Peyer's patch (tissue), 4 donors: ENCODE data around the gene TTLL5. TPM values are rescaled to one million over a fixed set of nuclear protein-coding genes. Genes with fewer than 3 reads are reported as not detected.
A peak's percentile ranks its signal among the peaks of the same experiment; 100 is the strongest.

ENCODE experiments used
- DNase-seq, 3 donors: peaks; one replicate each; pipeline ENCODE4 v3.0.0-alpha.2; 2017 to 2019
- H3K27ac ChIP-seq, 4 donors: fragments of 200-600 bp; sonication (generic); one replicate each; pipeline ENCODE4 v1.5.1; 2016 to 2019
- H3K27me3 ChIP-seq, 2 donors: fragments of 200-600 bp; sonication (generic); one replicate each; pipeline ENCODE4 v1.5.1; 2019
- H3K36me3 ChIP-seq, 3 donors: fragments of 200-600 bp; sonication (generic); one replicate each; pipeline ENCODE4 v1.5.1; 2016 to 2019
- H3K4me1 ChIP-seq, 4 donors: fragments of 200-600 bp; sonication (generic); one replicate each; pipeline ENCODE4 v1.5.1; 2016 to 2019
- H3K4me3 ChIP-seq, 4 donors: fragments of 200-600 bp; sonication (generic); 1 replicate in 3 of 4; 2 replicates in 1 of 4; pipeline ENCODE4 v1.5.1; 2016 to 2019; ENCODE audit warnings: mild to moderate bottlenecking in 1 of 4
- H3K9me3 ChIP-seq, 4 donors: fragments of 200-600 bp; sonication (generic); one replicate each; pipeline ENCODE4 v1.5.1; 2016 to 2019; ENCODE audit warnings: mild to moderate bottlenecking in 1 of 4
- POLR2A ChIP-seq, 2 donors: fragments of 450-650 bp; IDR thresholded peaks; one replicate each; pipeline ENCODE4 v1.5.1; 2017; ENCODE audit warnings: antibody characterized with exemption in 2 of 2, mild to moderate bottlenecking in 2 of 2, moderate library complexity in 2 of 2
- total RNA-seq, 4 donors: library from RNA; depleted of rRNA; stranded (reverse); fragments of >200 nt; gene quantifications; one replicate each; pipeline ENCODE4 v1.1.0, GENCODE V29; 2016
- TF ChIP-seq, protein P1 (sequence below), 6 experiments: fragments of 450-650 bp in 4 of 6; fragments of 200-600 bp in 2 of 6; sonication (generic) in 1 of 6; IDR thresholded peaks; one replicate each; pipeline ENCODE4 v1.5.1; 2017 to 2019; ENCODE audit warnings: antibody characterized with exemption in 6 of 6, mild to moderate bottlenecking in 3 of 6, moderate library complexity in 1 of 6

Gene TTLL5
- total RNA-seq, 4 donors from 2014 or later: 33.6 to 82.5 (median 46.4) TPM

- Histone ChIP-seq H3K27me3 (no peaks in the 10 kb centered on the region), H3K4me1 (no peaks in the 10 kb centered on the region), H3K27ac (no peak overlapping the region), H3K4me3 (no peak overlapping the region), H3K9me3 (no peaks in the 10 kb centered on the region), H3K36me3 (peaks cover 0 to 32% (median 0%) of the 10 kb centered on the region in 3 donors)
- no peak for DNase-seq
- TF ChIP-seq, protein P1, sequence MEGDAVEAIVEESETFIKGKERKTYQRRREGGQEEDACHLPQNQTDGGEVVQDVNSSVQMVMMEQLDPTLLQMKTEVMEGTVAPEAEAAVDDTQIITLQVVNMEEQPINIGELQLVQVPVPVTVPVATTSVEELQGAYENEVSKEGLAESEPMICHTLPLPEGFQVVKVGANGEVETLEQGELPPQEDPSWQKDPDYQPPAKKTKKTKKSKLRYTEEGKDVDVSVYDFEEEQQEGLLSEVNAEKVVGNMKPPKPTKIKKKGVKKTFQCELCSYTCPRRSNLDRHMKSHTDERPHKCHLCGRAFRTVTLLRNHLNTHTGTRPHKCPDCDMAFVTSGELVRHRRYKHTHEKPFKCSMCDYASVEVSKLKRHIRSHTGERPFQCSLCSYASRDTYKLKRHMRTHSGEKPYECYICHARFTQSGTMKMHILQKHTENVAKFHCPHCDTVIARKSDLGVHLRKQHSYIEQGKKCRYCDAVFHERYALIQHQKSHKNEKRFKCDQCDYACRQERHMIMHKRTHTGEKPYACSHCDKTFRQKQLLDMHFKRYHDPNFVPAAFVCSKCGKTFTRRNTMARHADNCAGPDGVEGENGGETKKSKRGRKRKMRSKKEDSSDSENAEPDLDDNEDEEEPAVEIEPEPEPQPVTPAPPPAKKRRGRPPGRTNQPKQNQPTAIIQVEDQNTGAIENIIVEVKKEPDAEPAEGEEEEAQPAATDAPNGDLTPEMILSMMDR (IDR thresholded peaks at IDR 0.05): no peak
- TF ChIP-seq POLR2A (IDR thresholded peaks at IDR 0.05): no peak
Observed at GRCh38 chr14:75783184-75783583, 122.1 kb downstream of the TTLL5 start.

GRCh38 chr14:75783602-75784313, 122.7 kb downstream of the TTLL5 start:
- Histone ChIP-seq H3K4me1 (no peaks in the 10 kb centered on the region), H3K36me3 (peaks cover 0 to 32% (median 0%) of the 10 kb centered on the region in 3 donors), H3K9me3 (no peaks in the 10 kb centered on the region), H3K27me3 (no peaks in the 10 kb centered on the region), H3K27ac (no peak overlapping the region), H3K4me3 (no peak overlapping the region)
- no peak for TF ChIP-seq POLR2A (IDR thresholded peaks at IDR 0.05)
- TF ChIP-seq, protein P1 (IDR thresholded peaks at IDR 0.05): no peak
- DNase-seq: no peak

GRCh38 chr14:75784314-75784686, 123.3 kb downstream of the TTLL5 start:
- Histone ChIP-seq H3K36me3 (peaks cover 0 to 32% (median 0%) of the 10 kb centered on the region in 3 donors), H3K27me3 (no peaks in the 10 kb centered on the region), H3K27ac (no peak overlapping the region), H3K9me3 (no peaks in the 10 kb centered on the region), H3K4me1 (no peaks in the 10 kb centered on the region), H3K4me3 (no peak overlapping the region)
- no peak for DNase-seq
- TF ChIP-seq, protein P1 (IDR thresholded peaks at IDR 0.05): no peak
- no peak for TF ChIP-seq POLR2A (IDR thresholded peaks at IDR 0.05)

- no peak overlapping the region for H3K27ac ChIP-seq
- H3K4me1 ChIP-seq: no peaks in the 10 kb centered on the region
- no peaks in the 10 kb centered on the region for H3K36me3 ChIP-seq
- H3K27me3 ChIP-seq: no peaks in the 10 kb centered on the region
- TF ChIP-seq POLR2A (IDR thresholded peaks at IDR 0.05): no peak
- TF ChIP-seq, protein P1 (IDR thresholded peaks at IDR 0.05): no peak
- no peak overlapping the region for H3K4me3 ChIP-seq
- H3K9me3 ChIP-seq: no peaks in the 10 kb centered on the region
- DNase-seq: no peak
Observed at GRCh38 chr14:75793806-75794205, 132.8 kb downstream of the TTLL5 start.

- DNase-seq: no peak
- TF ChIP-seq, protein P1 (IDR thresholded peaks at IDR 0.05): peak in 3 of 6 experiments; percentile 22 to 30 (median 30)
- no peak for TF ChIP-seq POLR2A (IDR thresholded peaks at IDR 0.05)
- Histone ChIP-seq H3K4me3 (no peak overlapping the region), H3K27me3 (no peaks in the 10 kb centered on the region), H3K36me3 (no peaks in the 10 kb centered on the region), H3K9me3 (no peaks in the 10 kb centered on the region), H3K4me1 (no peaks in the 10 kb centered on the region), H3K27ac (no peak overlapping the region)
Observed at GRCh38 chr14:75794615-75795038, 133.6 kb downstream of the TTLL5 start.
